ENCODE measurements around the gene NOS1AP. TPM values are rescaled to one million over a fixed set of nuclear protein-coding genes. Genes with fewer than 3 reads are reported as not detected.

The NOS1AP gene
- total and polyA plus RNA-seq, 2 donors (not counting 3 experiments of a cell fraction or from before 2014, with no cell fraction given): 1.3 to 5.4 TPM

DNA sequence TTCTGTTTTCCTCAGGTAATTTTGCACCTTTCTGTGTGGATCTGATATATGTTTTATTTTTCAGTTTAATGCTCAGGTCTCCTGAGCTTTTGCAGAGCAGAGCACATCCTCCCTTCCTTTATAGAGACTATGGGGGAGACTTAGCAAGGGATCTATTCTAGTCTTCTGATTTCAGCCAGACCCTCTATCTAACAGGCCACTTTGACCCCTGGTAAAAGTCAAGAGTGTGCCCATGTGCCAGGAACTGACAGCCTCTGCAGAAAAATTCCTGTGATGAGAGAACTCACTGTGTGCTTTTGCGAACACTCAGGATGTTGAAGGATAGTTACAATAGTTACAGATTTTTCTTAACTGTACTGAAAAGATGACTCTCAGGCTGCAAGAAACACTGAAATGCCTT, 123.3 kb downstream of the NOS1AP start:
- Histone ChIP-seq H3K36me3 (ENCODE audit: control insufficient read depth in 2 of 2, extremely low read depth in 1 of 2, insufficient read depth in 2 of 2, low read length in 2 of 2) (no peaks in the 10 kb centered on the region), H3K9me1 (replicated peaks; ENCODE audit: control insufficient read depth, extremely low read depth, insufficient read depth, low read length) (no peaks in the 10 kb centered on the region), H3K9ac (replicated peaks; ENCODE audit: extremely low read depth, insufficient read depth, low read length) (no peak overlapping the region), H3K4me1 (ENCODE audit: control insufficient read depth, extremely low read depth, insufficient read depth, low read length) (peaks cover 40% of the 10 kb centered on the region), H2AFZ (ENCODE audit: low read depth, low read length) (no peak overlapping the region), H3K9me3 (replicated peaks; ENCODE audit: control insufficient read depth, insufficient read depth, low read length) (no peaks in the 10 kb centered on the region), H3K4me3 (replicated peaks in 1 of 3; ENCODE audit: insufficient read depth in 1 of 3, low read depth in 1 of 3, low read length in 3 of 3) (no peak overlapping the region), H4K20me1 (replicated peaks; ENCODE audit: control insufficient read depth, extremely low read depth, insufficient read depth, low read length) (no peaks in the 10 kb centered on the region), H3K27me3 (ENCODE audit: control insufficient read depth in 2 of 2, insufficient read depth in 2 of 2, low read length in 2 of 2) (no peaks in the 10 kb centered on the region), H3K4me2 (ENCODE audit: insufficient read depth, low read length) (no peak overlapping the region), H3K79me2 (ENCODE audit: control insufficient read depth, insufficient read depth, low read length) (no peaks in the 10 kb centered on the region), H3K27ac (ENCODE audit: insufficient read depth, low read depth, low read length) (no peak overlapping the region)
- BruUV-seq (replicated peaks): no TSS peak
- intact Hi-C loops (cut with micrococcal nuclease): loop anchor here (10.0 kb wide), 1 partner anchor 118 kb away; no protein-coding TSS in a partner anchor
- DNase-seq (ENCODE audit: low read depth, low spot score): no peak
- FAIRE-seq: no peak
- dilution Hi-C loops (cut with MboI; ENCODE audit: extremely low pct_ligation_motif_present, low sequenced_read_pairs): no loop called here
- ChIA-PET CTCF (interaction anchor here (1.0 to 1.6 kb wide), 3 partner anchors 9 to 34 kb away, joined by 3 to 6 read pairs (median 4); no protein-coding TSS in a partner anchor), POLR2A (no interaction called here)
- TF ChIP-seq, protein P1, sequence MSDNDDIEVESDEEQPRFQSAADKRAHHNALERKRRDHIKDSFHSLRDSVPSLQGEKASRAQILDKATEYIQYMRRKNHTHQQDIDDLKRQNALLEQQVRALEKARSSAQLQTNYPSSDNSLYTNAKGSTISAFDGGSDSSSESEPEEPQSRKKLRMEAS (IDR thresholded peaks at IDR 0.05; ENCODE audit: insufficient read depth, insufficient read length): no peak
- TF ChIP-seq POLR2A (IDR thresholded peaks at IDR 0.05; ENCODE audit: low read depth, low read length) (no peak), FOS (IDR thresholded peaks at IDR 0.05; ENCODE audit: borderline replicate concordance, insufficient read depth, low read length) (no peak), POLR2AphosphoS5 (IDR thresholded peaks at IDR 0.05; ENCODE audit: insufficient read depth, low read depth, low read length) (no peak), GATA2 (IDR thresholded peaks at IDR 0.05; ENCODE audit: insufficient read depth, insufficient read length, low read depth, low read length) (no peak), MYC (IDR thresholded peaks at IDR 0.05; ENCODE audit: low read depth, low read length) (no peak), JUN (IDR thresholded peaks at IDR 0.05; ENCODE audit: borderline replicate concordance, insufficient read depth, insufficient read length, low read depth) (no peak), EZH2 (IDR thresholded peaks at IDR 0.05; ENCODE audit: borderline replicate concordance, low read depth, low read length, severe bottlenecking) (no peak)
- TF ChIP-seq, protein P2, sequence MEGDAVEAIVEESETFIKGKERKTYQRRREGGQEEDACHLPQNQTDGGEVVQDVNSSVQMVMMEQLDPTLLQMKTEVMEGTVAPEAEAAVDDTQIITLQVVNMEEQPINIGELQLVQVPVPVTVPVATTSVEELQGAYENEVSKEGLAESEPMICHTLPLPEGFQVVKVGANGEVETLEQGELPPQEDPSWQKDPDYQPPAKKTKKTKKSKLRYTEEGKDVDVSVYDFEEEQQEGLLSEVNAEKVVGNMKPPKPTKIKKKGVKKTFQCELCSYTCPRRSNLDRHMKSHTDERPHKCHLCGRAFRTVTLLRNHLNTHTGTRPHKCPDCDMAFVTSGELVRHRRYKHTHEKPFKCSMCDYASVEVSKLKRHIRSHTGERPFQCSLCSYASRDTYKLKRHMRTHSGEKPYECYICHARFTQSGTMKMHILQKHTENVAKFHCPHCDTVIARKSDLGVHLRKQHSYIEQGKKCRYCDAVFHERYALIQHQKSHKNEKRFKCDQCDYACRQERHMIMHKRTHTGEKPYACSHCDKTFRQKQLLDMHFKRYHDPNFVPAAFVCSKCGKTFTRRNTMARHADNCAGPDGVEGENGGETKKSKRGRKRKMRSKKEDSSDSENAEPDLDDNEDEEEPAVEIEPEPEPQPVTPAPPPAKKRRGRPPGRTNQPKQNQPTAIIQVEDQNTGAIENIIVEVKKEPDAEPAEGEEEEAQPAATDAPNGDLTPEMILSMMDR (IDR thresholded peaks at IDR 0.05; ENCODE audit: extremely low read depth in 1 of 2, insufficient read depth in 1 of 2, low read depth in 1 of 2, low read length in 2 of 2): no peak
